HG02623 (cell line): ENCODE measurements around the gene ESYT2.
"Not testable (repeated sequence)": the region's sequence is repeated elsewhere in the genome, so short reads cannot be mapped to it uniquely, and the experiment has no call there.

ENCODE experiments used
- ATAC-seq: cut with Tn5 transposase; IDR thresholded peaks from one replicate; pipeline ENCODE4 v1.9.1; 2021; ENCODE audit warnings: moderate library complexity; ENCODE audit not compliant: unreplicated experiment

The ESYT2 gene, protein sequence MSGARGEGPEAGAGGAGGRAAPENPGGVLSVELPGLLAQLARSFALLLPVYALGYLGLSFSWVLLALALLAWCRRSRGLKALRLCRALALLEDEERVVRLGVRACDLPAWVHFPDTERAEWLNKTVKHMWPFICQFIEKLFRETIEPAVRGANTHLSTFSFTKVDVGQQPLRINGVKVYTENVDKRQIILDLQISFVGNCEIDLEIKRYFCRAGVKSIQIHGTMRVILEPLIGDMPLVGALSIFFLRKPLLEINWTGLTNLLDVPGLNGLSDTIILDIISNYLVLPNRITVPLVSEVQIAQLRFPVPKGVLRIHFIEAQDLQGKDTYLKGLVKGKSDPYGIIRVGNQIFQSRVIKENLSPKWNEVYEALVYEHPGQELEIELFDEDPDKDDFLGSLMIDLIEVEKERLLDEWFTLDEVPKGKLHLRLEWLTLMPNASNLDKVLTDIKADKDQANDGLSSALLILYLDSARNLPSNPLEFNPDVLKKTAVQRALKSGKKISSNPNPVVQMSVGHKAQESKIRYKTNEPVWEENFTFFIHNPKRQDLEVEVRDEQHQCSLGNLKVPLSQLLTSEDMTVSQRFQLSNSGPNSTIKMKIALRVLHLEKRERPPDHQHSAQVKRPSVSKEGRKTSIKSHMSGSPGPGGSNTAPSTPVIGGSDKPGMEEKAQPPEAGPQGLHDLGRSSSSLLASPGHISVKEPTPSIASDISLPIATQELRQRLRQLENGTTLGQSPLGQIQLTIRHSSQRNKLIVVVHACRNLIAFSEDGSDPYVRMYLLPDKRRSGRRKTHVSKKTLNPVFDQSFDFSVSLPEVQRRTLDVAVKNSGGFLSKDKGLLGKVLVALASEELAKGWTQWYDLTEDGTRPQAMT

DNA sequence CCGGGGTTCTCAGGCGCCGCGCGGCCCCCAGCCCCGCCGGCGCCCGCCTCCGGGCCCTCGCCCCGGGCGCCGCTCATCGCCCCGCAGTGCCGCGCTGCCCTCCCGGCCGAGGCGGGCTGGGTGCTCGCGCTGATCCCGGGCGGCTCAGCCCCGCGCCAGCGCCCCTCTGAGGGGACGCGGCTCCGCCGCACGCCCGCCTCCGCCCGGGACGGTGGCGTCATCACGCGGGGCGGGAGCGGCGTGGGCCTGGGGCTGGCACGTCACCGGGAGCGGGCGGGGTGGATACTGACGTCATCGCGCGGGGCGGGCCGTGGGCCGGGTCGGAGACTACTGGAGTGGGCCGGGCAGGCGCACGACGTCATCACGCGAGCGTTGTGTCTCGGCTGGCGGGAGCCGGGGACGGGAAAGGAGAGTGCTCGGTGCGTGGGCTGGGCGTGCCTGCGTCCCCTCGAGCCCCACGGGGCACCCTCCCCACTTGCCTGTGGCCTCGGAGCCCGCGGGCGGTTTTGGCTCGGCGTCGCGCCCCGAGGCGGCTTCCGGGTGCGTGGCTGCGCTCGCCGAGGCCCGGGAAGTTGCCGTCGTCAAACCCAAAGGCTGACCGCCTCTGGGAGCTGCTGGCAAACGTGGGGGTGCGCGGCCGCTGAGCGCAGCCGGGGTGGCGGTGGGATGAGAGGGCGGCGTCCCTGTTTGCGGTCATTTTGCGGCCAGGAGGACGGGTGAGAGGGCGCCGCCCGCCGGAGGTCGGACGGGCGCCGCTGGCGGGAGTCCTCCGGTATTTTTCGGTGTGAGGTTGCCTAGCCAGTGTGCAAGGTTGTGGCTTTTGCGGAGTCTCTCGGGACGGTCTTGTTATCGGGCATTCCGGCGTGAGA, at the start of gene ESYT2:
ESYT2 (minus strand) TSS at position 168 of the 869 bp plus-strand sequence; CDS start at position 77, 91 bp downstream.
- peak; percentile 76 for ATAC-seq

DNA sequence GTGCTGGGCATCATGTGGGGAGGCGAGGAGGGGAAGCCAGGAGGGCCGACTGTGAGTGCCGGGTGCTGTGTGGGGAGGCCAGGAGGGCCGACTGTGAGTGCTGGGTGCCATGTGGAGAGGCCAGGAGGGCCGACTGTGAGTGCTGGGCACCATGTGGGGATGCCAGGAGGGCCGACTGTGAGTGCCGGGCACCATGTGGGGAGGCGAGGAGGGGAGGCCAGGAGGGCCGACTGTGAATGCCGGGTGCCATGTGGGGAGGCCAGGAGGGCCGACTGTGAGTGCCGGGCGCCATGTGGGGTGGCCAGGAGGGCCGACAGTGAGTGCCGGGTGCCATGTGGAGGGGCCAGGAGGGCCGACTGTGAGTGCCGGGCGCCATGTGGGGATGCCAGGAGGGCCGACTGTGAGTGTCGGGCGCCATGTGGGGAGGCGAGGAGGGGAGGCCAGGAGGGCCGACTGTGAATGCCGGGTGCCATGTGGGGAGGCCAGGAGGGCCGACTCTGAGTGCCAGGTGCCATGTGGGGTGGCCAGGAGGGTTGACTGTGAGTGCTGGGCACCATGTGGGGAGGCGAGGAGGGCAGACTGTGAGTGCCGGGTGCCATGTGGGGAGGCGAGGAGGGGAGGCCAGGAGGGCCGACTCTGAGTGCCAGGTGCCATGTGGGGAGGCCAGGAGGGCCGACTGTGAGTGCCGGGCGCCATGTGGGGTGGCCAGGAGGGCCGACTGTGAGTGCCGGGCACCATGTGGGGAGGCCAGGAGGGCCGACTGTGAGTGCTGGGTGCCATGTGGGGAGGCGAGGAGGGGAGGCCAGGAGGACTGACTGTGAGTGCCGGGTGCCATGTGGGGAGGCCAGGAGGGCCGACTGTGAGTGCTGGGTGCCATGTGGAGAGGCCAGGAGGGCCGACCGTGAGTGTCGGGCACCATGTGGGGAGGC, 49.1 kb upstream of the ESYT2 start:
- ATAC-seq, result not testable (repeated sequence)

DNA sequence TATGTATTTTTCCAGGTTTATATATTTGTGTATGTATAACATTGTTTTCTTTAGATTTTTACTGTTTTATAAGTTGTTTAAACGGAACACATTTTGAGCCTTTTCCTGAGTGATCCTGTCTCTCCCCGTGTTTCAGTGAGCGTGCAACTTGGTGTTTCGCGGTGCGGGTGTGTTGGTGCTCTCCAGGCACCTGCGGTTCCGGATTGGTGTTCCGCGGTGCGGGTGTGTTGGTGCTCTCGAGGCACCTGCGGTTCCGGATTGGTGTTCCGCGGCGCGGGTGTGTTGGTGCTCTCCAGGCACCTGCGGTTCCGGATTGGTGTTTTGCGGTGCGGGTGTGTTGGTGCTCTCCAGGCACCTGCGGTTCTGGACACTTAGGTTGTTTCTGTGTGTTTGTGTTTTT, 47.7 kb upstream of the ESYT2 start:
- ATAC-seq, result no peak

DNA sequence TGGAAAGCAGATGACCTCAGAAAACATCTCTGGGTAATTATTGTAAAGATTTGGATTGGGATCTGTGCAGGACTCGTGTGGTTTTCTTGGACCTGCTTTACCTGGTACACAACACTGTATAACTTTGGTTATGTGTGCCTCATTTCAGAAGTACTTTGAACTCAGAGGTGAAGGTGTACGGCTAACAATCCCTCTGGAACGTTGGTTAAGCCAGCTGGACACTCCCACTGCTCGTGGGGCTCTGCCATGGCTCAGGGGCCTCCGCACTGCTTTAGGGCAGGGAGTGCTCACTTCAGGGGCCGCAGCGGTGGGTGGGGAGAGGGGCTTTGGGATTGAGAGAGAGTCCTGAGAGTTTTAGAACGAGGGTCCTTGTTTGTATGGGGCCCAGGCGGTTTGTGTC, 40.6 kb upstream of the ESYT2 start:
- no peak for ATAC-seq

DNA sequence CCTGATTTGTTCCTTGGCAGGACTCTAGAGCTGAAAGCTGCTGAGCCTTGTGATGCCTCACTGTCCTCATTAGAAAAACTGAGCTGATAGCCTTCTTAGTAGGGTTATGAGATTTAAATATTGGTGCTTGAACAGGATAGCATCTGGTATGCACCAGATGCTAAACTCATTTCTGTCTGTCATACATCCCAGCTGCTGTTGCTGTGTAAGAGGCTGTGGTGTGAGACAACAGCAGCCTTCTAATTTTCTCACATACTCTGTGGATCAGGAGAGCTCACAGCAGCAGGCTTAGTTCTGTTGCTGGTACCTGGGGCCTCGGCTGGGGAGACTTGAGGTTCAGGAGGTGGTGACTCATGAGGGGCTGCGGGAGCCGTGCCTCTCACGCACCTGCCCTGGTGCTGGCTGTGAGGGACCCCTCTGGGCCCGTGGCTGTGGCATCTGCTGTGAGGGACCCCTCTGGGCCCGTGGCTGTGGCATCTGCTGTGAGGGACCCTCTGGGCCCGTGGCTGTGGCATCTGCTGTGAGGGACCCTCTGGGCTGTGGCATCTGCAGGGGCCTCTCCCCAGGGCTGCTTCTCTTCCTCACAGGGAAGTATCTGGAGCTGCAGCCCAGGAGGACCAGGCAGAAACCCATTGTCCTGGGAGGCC, 39.6 kb upstream of the ESYT2 start:
- ATAC-seq, result no peak

DNA sequence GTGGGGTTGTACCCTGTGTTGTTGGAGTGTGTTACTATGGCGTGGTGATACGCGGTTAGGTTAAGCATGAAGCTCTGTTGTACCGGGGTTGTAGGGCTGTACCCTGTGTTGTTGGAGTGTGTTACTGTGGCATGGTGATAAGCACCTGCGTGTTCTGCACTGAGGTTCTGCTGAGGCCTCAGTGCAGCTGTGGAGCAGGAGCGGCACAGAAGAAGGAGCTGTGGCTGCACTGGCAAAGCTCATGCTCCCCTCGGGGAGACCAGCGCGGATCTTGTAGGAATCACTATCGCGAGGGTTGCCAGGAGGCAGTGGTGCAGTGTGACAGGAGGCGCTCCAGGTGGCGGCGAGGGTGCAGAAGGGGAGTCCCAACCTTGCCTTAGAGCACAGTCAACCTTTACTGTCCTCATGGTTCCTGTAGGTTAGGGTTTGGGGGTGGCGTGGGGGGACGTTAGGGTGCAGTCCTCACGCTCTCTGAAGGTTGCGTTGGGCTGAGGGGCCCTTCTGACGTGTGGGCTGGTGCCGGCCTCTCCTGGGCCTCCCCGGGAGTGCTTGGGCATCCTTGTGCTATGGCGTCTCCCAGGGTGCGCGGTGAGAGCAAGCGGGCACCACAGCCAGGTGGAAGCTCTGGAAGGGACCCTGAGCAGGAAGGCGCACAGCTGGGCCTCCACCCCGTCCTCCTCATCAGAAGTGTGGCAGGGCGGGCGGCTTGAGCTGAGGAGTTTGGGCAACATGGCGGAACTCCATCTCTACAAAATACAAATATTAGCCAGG, 38.1 kb upstream of the ESYT2 start:
- no peak for ATAC-seq

DNA sequence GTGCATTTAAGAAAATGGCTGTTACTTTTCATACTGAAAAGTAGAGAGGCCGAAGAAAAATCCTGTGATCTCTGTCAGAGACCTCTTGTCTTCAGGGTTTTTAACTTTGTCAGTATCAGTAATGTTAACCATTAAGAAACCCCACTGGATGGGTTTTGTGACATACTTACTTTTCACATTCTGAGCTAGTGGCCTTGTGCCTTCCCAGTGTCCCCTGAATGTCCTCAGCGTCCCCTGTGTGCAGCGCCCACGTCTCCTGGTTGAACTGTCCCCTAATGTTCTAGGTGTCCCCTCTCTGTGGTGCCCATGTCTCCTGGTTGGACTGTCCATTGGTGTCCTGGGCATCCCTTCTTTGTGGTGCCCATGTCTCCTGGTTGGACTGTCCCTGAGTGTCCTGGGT, 36.7 kb upstream of the ESYT2 start:
- ATAC-seq, result no peak

DNA sequence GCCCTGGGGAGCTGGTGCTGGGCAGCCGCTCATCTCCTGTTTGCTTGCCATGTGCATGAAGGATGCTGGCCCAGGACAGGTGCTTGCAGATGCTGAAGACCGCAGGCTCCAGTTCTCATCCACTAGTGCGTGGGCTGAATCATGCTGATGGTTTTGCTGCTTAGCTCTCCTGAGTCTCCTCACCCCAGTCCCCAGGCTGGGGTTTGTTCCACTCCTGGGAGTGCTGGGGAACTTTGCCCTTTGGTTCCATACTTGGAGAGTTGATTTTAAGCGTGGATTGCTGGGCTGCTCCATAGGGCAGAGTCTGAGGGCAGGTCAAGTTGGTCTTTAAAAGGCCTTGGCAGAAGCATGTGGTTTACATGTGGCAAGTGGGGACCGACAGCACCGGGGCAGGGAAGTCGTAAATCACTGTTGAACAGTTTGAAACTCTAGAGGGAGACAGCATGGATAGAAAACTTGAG, 36.2 kb upstream of the ESYT2 start:
- ATAC-seq, result no peak

DNA sequence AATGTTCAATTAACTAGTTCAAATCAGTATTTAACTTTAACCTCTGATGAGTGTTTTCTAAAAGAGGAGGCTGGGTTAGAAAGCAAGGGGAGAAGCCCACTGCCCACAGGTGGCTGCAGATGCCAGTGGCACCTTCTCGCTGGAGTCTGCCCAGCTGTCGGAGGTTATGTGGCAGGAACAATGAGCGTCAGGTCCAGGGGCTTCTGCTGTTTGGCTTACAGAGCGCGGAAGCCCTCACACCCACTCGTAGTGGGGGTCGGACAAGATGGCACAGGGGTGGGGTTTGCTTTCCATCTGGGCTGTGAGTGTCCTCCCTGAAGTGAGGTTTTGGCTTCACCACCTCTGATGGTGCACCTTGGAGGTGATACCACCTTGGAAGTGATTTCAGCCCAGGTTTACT, 35.5 kb upstream of the ESYT2 start:
- no peak for ATAC-seq

DNA sequence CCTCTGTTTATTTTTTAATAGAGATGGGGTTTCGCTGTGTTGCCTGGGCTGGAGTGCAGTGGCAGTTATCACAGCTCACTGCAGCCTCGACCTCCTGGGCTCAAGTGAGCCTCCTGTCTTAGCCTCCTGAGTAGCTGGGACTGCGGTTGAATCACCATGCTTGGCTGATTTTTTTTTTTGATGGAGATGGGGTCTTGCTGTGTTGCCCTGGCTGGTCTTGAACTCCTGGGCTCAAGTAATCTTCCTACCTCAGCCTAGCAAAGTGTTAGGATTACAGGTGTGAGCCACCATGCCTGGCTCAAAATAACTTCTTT, 35.2 kb upstream of the ESYT2 start:
- ATAC-seq, result no peak

DNA sequence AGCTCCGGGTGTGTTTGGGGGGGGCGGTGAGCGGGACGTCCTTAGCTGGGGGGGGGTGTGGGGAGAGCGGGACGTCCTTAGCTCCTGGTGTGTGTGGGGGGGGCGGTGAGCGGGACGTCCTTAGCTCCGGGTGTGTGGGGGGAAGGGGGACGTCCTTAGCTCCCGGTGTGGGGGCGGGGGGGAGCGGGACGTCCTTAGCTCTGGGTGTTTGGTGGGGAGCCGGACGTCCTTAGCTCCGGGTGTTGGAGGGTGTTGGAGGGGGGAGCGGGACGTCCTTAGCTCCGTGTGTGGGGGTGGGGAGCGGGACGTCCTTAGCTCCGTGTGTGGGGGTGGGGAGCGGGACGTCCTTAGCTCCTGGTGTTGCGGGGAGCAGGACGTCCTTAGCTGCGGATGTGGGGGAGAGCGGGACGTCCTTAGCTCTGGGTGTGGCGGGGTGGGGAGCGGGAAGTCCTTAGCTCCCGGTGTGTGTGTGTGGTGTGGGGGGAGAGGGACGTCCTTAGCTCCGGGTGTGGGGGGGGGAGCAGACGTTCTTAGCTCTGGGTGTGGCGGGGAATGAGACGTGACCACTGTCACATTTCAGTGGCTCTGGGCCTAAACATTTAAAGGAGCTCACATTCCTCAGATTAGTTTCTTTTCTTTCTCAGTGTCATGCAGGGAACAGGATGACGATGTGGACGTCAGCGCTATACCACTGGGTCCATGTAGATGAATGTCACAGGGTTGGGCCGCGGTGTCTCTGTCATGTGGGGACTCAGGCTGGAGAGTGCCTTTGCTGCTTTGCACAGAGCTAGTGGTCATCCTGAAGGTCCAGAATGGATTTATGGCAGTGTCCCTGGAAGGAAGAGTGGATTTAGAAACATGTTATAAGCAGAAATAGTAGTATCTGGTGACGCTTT, 34.5 kb upstream of the ESYT2 start:
- peak; percentile 37 for ATAC-seq

DNA sequence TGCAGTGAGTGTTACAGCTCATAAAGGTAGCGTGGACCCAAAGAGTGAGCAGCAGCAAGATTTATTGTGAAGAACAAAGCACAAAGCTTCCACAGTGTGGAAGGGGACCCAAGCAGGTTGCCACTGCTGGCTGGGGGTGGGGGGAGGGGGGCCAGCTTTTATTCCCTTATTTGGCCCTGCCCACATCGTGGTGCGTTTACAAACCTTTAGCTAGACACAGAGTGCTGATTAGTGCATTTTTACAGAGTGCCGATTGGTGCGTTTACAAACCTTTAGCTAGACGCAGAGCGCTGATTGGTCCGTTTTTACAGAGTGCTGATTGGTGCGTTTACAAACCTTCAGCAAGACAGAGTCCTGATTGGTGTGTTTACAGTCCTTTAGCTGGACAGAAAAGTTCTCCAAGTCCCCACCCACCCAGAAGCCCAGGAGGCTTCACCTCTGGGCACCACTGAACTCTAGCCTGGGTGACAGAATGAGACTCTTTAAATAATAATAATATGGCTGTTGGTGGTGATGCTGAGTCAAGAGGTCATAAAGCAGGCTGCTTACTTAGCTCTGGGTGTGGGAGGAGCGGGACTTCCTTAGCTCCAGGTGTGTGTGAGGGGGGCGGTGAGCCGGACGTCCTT, 33.8 kb upstream of the ESYT2 start:
- peak; percentile 57 for ATAC-seq

DNA sequence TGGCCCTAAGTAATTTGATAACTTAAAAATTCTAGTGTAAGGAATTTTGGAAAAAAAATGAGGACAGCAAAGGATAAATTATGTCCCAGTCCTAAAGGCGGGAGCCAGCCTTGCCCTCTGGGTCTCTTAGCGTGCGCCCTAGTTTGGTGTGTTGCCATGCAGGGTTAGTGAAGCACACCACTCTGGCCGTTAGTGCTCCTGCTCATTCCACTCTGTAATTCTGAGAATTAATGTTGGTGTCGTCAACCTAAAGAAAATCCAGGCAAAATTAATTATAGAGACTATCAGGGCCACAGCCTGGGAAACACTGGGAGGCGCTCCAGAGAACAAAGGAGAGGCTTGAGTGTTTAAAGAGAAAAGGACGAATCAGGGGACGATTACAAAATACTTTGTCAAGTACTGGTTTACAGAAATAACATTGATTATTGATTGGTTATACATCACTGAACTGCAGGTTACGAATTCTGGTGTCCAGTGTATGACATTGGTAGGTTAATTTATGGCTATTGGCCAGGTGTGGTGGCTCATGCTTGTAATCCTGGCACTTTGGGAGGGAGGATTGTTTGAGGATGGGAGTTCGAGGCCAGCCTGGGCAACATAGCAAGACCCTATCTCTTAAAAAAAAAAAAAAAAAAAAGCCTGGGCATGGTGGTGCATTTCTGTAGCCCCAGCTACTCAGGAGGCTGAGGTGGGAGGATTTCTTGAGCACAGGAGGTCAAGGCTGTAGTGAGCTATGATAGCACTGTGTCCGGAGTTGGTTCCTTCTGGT, 32.8 kb upstream of the ESYT2 start:
- ATAC-seq, result no peak

DNA sequence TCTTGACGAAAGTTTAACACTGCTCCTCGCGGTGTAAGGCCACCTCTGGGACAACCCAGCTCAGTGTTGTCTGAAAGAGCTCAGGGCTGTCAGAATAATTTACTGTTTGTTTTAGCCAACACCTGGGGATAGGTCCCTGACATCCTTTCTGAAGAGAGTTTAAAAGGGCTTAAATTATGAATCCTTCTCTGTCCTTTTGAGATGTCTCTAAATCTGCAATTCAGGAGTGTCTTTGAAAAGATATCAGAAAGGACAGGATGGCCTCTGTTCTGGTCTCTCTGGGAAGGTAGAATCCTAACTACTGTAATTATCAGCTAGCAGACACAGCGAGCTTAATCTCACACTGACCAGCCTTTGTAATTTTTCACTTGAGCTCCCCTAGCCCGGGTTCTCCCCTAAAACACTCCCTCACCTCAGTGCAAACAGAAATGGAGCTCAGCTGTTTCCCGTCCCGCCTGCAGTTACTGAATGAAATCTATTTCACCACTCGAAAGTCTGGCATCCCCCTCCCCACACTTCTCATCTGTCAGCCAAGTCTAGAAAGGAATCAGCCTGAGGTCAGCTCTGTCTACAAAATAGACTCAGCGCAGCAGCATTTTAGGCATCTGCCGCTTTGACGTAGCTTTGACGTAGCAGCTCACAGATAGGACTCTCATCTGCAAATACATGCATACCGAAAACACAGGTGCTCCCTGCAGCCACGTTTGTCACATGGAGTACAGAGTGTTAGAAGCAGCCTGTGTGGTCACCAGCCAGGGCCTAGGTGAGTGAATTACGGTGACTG, 31.9 kb upstream of the ESYT2 start:
- no peak for ATAC-seq

DNA sequence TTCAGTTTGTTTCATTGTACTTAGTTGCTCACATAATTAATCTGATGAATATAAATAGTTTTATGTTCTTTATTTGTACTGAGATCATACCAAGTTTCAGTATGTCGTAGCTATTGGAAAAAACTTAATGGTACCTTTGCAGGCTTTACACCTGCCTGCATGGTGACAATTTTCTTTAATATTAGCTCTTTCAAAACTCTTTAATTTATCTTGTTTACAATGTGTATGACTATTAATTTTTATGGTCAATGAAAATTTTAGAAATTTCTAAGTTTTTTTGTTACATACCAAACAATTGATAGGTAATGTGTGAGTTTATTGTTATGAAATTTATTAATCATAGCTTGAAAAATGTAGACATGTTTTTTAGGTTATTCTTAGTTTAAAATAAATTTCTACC, 31.1 kb upstream of the ESYT2 start:
- ATAC-seq, result no peak
